ENCODE data around the gene SMKR1. TPM values are rescaled to one million over a fixed set of nuclear protein-coding genes. Genes with fewer than 3 reads are reported as not detected.

Gene SMKR1
- total and polyA plus RNA-seq, 2 experiments from 2014 or later: 3.6 TPM; not detected in 1

DNA sequence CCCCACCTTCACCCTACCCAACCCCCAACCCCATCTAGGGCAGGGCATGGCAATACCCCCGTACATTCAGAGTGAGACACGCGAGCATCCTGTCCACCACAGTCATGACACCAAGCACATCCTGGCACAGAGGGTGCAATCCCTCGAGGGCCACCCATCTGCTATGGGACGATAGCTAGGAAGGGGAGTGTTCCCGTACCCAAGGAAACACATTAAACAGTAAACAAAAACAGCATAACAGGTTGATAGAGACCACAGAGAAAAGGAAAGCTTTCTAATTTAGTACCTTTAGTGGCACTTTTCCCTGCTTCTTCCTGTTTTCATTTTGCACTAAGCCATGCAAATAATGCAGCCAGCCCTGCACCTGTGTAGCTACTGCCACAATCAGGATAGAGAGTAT is 2.3 kb upstream of the SMKR1 start:
- H3K27ac ChIP-seq: no peak overlapping the region
- DNase-seq (ENCODE audit: low read depth in 1 of 2, low spot score in 1 of 2): no peak
- H3K36me3 ChIP-seq: no peaks in the 10 kb centered on the region
- no peak overlapping the region for H3K4me3 ChIP-seq
- H3K4me1 ChIP-seq (ENCODE audit: low read depth): no peaks in the 10 kb centered on the region
- H3K9me3 ChIP-seq (ENCODE audit: low read depth): no peaks in the 10 kb centered on the region
- TF ChIP-seq, protein P1, sequence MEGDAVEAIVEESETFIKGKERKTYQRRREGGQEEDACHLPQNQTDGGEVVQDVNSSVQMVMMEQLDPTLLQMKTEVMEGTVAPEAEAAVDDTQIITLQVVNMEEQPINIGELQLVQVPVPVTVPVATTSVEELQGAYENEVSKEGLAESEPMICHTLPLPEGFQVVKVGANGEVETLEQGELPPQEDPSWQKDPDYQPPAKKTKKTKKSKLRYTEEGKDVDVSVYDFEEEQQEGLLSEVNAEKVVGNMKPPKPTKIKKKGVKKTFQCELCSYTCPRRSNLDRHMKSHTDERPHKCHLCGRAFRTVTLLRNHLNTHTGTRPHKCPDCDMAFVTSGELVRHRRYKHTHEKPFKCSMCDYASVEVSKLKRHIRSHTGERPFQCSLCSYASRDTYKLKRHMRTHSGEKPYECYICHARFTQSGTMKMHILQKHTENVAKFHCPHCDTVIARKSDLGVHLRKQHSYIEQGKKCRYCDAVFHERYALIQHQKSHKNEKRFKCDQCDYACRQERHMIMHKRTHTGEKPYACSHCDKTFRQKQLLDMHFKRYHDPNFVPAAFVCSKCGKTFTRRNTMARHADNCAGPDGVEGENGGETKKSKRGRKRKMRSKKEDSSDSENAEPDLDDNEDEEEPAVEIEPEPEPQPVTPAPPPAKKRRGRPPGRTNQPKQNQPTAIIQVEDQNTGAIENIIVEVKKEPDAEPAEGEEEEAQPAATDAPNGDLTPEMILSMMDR (IDR thresholded peaks at IDR 0.05; ENCODE audit: low read depth, low read length): no peak
- peaks cover 35% of the 10 kb centered on the region for H3K27me3 ChIP-seq

GRCh38 chr7:129502708-129503685 is 666 bp downstream of the SMKR1 start:
- no peak overlapping the region for H3K27ac ChIP-seq
- H3K27me3 ChIP-seq: peaks cover 35% of the 10 kb centered on the region
- TF ChIP-seq, protein P1 (IDR thresholded peaks at IDR 0.05; ENCODE audit: low read depth, low read length): peak; percentile 14
- no peaks in the 10 kb centered on the region for H3K36me3 ChIP-seq
- DNase-seq (ENCODE audit: low read depth in 1 of 2, low spot score in 1 of 2): peak in 1 of 2 donors; percentile 36
- H3K4me1 ChIP-seq (ENCODE audit: low read depth): no peaks in the 10 kb centered on the region
- H3K4me3 ChIP-seq: peak overlapping the region; percentile 58
- no peaks in the 10 kb centered on the region for H3K9me3 ChIP-seq (ENCODE audit: low read depth)

DNA sequence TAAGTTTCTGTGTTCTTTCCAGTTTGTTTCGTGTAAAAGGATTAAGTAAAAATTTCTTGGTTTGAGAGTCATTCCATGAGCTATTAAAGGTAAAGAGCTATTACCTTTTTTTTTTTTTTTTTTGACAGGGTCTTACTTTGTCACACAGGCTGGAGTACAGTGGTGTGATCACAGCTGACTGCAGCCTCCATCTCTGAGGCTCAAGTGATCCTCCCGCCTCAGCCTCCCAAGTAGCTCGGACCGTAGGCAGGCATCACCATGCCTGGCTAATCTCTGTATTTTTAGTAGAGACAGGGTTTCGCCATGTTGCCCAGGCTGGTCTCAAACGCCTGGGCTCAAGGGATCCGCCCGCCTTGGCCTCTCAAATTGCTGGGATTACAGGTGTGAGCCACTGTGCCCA is 1.4 kb downstream of the SMKR1 start:
- no peaks in the 10 kb centered on the region for H3K4me1 ChIP-seq (ENCODE audit: low read depth)
- TF ChIP-seq, protein P1 (IDR thresholded peaks at IDR 0.05; ENCODE audit: low read depth, low read length): no peak
- no peaks in the 10 kb centered on the region for H3K36me3 ChIP-seq
- H3K27me3 ChIP-seq: peaks cover 35% of the 10 kb centered on the region
- no peak for DNase-seq (ENCODE audit: low read depth in 1 of 2, low spot score in 1 of 2)
- no peak overlapping the region for H3K27ac ChIP-seq
- H3K4me3 ChIP-seq: no peak overlapping the region
- H3K9me3 ChIP-seq (ENCODE audit: low read depth): no peaks in the 10 kb centered on the region

GRCh38 chr7:129512192-129512591 is 9.9 kb downstream of the SMKR1 start:
- Histone ChIP-seq H3K36me3 (no peaks in the 10 kb centered on the region), H3K9me3 (ENCODE audit: low read depth) (no peaks in the 10 kb centered on the region), H3K27me3 (no peaks in the 10 kb centered on the region), H3K4me3 (no peak overlapping the region), H3K27ac (no peak overlapping the region), H3K4me1 (ENCODE audit: low read depth) (no peaks in the 10 kb centered on the region)
- TF ChIP-seq, protein P1 (IDR thresholded peaks at IDR 0.05; ENCODE audit: low read depth, low read length): no peak
- DNase-seq (ENCODE audit: low read depth in 1 of 2, low spot score in 1 of 2): no peak

DNA sequence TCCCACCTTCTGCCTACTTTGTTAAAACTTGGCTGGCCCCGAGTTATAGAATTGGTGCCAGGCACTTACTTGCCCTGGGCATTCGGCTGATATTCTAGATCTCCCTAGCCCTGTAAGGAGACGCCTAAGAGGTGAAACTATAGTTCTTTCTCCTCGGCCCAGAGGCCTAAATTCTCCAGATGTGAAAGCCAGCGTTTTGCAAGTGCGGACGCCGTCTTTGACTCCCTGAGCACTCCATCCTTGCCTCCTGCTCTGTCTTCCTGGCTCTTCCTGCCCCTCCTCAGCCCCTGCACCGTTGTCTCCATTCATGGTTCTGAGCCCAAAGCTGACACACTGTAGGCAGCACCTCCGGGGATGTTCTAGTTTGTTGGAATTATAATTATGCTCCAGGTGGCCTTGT is 11.2 kb downstream of the SMKR1 start:
- no peak for DNase-seq (ENCODE audit: low read depth in 1 of 2, low spot score in 1 of 2)
- H3K4me3 ChIP-seq: no peak overlapping the region
- H3K27me3 ChIP-seq: no peaks in the 10 kb centered on the region
- no peaks in the 10 kb centered on the region for H3K36me3 ChIP-seq
- H3K4me1 ChIP-seq (ENCODE audit: low read depth): no peaks in the 10 kb centered on the region
- no peak overlapping the region for H3K27ac ChIP-seq
- TF ChIP-seq, protein P1 (IDR thresholded peaks at IDR 0.05; ENCODE audit: low read depth, low read length): no peak
- H3K9me3 ChIP-seq (ENCODE audit: low read depth): no peaks in the 10 kb centered on the region

Measured in cardiac muscle cell (in vitro differentiated cells and primary cell).